HG03064 (cell line): ENCODE data around the gene UCHL5.
A peak's percentile ranks its signal among the peaks of the same experiment; 100 is the strongest.
"Not testable (repeated sequence)": the region's sequence is repeated elsewhere in the genome, so short reads cannot be mapped to it uniquely, and the experiment has no call there.

Experiments
- ATAC-seq: cut with Tn5 transposase; IDR thresholded peaks from one replicate; pipeline ENCODE4 v1.9.1; 2021; ENCODE audit warnings: low read depth; ENCODE audit not compliant: unreplicated experiment

Gene UCHL5

DNA sequence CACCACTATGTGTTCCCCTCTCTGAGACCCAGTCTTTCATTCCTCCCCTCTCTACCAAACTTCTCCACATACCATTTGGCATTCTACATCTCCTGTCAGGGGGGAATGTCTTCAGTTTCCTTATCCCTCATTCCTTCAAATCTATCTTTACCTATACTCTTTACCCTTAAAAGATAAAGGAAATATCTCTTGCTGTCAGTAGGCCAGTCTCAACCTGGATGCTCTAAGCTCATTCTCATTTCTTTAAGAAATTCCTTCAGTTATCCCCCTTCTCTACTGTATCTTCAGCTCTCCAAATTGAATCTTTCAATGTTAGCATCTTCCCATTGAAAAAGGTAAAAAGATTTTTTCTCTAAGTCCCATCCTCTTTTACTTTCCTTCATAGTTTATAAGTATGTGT, 6.8 kb upstream of the UCHL5 start:
- ATAC-seq: no peak

- no peak for ATAC-seq
These were observed 3.7 kb upstream of the UCHL5 start for GRCh38 chr1:193062698-193063463.

DNA sequence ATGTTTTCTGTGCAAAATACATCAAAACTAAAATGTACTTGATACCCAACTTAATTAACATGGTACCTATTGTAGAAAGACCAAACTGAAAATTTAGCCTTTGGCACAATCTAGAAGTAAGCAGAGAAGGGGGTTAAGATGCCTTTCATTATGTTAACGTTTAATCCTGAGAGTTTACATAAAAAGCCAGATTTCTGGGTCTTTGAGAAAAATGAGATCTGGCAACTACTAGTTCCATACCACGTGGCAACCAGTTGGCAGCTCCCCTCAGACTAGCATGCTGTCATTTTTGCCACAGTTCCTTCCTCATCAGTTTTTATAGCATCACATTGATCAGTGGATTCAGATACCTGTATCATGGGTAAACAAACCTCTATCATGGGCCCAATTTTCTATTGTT, 1.8 kb upstream of the UCHL5 start:
- ATAC-seq: no peak

GRCh38 chr1:193060406-193060805, 1.2 kb upstream of the UCHL5 start:
- ATAC-seq: no peak

- no peak for ATAC-seq
These were observed 899 bp upstream of the UCHL5 start for GRCh38 chr1:193060115-193060403.

GRCh38 chr1:193058529-193059281, 455 bp downstream of the UCHL5 start:
- ATAC-seq: peak; percentile 50

- no peak for ATAC-seq
These were observed 4.9 kb downstream of the UCHL5 start for GRCh38 chr1:193054169-193054675.

- ATAC-seq: not testable (repeated sequence)
These were observed 10.2 kb downstream of the UCHL5 start for GRCh38 chr1:193048913-193049312.

GRCh38 chr1:193042766-193043691, 16.1 kb downstream of the UCHL5 start:
- ATAC-seq: no peak

DNA sequence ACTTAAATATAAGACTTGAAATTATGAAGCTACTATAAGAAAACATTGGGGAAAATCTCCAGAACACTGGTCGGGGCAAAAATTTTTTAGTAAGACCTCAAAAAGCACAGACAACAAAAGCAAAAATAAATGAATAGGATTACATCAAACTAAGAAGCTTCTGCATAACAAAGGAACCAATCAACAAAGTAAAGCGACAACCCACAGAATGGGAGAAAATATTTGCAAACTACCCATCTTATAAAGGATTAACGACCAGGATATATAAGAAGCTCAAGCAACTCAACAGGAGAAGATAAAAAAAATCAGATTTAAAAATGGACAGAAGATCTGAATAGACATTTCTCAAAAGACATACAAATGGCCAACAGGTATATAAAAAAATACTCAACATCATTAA, 19.1 kb downstream of the UCHL5 start:
- ATAC-seq: no peak

GRCh38 chr1:193036337-193037047, 22.7 kb downstream of the UCHL5 start:
- ATAC-seq: no peak

- no peak for ATAC-seq
These were observed 25.6 kb downstream of the UCHL5 start for GRCh38 chr1:193033610-193034009.

DNA sequence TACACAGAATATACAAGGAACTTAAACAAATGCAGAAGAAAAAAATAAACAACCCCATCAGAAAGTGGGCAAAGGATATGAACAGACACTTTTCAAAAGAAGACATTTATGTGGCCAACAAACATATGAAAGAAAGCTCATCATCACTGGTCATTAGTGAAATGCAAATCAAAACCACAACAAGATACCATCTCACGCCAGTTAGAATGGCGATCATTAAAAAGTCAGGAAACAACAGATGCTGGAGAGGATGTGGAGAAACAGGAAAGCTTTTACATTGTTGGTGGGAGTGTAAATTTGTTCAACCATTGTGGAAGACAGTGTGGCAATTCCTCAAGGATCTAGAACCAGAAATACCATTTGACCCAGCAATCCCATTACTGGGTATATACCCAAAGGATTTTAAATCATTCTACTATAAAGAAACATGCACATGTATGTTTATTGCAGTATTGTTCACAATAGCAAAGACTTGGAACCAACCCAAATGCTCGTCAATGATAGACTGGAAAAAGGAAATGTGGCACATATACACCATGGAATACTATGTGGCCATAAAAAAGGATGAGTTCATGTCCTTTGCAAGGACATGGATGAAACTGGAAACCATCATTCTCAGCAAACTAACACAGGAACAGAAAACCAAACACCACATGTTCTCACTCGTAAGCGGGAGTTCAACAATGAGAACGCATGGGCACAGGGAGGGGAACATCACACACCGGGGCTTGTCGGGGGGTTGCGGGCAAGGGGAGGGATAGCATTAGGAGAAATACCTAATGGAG, 26.3 kb downstream of the UCHL5 start:
- not testable (repeated sequence) for ATAC-seq

- ATAC-seq: no peak
These were observed 27.7 kb downstream of the UCHL5 start for GRCh38 chr1:193031431-193031830.

GRCh38 chr1:193030280-193030679, 28.9 kb downstream of the UCHL5 start:
- ATAC-seq: no peak

DNA sequence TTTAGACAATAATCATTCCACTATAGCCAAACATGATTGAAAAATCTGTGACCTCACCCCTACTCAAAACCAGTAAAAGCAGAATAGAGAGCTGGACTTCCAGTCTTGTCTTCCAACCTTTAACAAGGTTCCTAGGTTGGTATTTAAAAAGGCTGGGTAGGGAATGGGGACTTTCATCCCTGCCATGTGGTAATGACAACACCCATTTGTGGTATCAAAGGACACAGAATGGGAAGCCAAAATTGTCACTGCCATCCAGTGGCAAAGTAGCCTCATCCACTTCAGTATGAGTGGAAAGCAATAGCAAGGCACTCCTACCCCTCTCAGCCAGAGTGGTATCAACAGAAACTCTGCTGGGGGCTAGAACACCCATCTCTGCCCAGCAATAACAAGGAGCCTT, 33.9 kb downstream of the UCHL5 start:
- ATAC-seq: no peak

DNA sequence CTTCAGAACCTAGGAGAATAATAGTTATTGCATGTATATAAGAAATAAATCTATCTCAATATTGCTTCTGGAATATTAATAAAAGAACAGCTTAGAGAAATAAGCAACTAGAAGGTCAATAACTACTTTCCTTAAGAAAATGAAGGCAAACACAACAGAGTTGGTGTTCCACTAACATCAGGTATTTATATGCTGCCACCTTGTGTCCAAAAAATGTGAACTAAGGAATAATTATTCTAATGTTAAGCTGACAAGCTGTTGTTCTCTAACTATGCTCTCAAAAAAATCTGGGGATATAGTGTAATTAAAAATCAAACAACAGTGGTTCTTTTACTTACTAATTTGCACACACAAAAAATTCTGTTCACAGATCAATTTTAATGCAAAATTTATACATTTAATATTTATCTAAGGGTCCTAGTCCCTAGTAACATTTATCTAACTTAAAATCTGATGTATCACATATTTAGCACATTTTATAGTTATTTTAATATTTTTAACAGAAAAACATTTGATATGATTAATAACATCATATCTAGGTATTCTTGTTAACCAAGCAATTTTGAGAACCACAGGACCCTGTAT, 39.6 kb downstream of the UCHL5 start:
- ATAC-seq: no peak

DNA sequence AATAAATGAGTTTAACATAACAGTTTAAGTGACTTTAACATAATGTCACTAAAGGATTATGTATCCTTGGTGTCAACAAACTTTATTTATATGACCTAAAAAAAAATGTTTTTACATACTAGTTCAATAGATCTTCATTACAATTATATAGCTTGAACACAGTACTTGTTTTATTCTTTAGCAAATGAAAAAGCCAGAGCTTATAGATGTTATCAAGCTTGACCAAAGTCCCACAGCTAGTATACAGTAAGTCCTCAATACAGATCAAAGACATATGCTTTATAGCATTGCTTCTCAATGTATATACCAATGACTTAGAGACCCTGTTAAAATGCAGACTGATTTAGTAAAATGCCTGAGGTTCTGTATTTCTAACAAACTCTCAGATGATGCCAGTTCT, 42.4 kb downstream of the UCHL5 start:
- no peak for ATAC-seq

DNA sequence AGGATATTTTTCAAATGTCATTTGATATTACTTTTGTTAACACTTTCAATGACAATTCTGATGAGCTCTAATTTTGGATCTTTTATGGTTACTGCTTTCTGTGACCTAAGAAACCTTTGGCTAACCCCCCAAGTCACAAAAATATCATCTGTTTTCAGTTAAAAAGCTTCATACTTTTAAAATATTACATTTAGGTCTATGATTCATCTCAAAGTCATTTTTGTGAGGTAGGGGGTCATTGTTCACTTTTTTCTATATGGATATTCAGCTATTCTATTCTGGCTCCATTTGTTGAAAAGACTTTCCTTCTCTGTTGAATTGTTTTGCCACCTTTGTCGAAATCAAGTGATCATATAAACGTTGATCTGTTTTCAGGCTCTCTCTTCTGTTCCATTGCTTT, 44.8 kb downstream of the UCHL5 start:
- ATAC-seq: no peak
